ENCODE results near the gene COQ4.

GRCh38 chr9:128323791-128324190 is 1.2 kb downstream of the COQ4 start:
- no peak for TF ChIP-seq POLR2A (IDR thresholded peaks at IDR 0.05)
- TF ChIP-seq CTCF (IDR thresholded peaks at IDR 0.05), result no peak
